IMR-90 (cell line): ENCODE data around the gene C19orf73. TPM values are rescaled to one million over a fixed set of nuclear protein-coding genes. Genes with fewer than 3 reads are reported as not detected.
A peak's percentile ranks its signal among the peaks of the same experiment; 100 is the strongest.

Experiments used
- ATAC-seq: fragments of 200-7000 bp; cut with Tn5 transposase; 2 replicates; pipeline ENCODE4 v1.9.1; 2020; ENCODE audit warnings: low read depth, mild to moderate bottlenecking, moderate library complexity
- BruUV-seq: library from RNA; stranded (reverse); fragments of 400-500 nt; replicated peaks from 2 replicates; lab custom pipeline; 2021; lab: Mats Ljungman, UMichigan
- CTCF ChIA-PET: fragments of 300-600 bp; formaldehyde crosslinking; extraction: SDS; loops from one replicate; lab custom pipeline; 2021; ENCODE audit warnings: antibody characterized with exemption; lab: Yijun Ruan, JAX
- POLR2A ChIA-PET: fragments of 300-600 bp; sonication (Branson Sonifier 250); formaldehyde crosslinking; loops from one replicate; lab custom pipeline; 2022; ENCODE audit warnings: antibody characterized with exemption; ENCODE audit not compliant: unreplicated experiment; lab: Charles Lee
- DNase-seq: peaks from one replicate; pipeline ENCODE4 v3.0.0; 2013
- H2AFZ ChIP-seq: replicated peaks from 2 replicates; pipeline ENCODE3; 2013; ENCODE audit warnings: low read length, mild to moderate bottlenecking; ENCODE audit not compliant: poor library complexity
- H2AK5ac ChIP-seq: 2 replicates; pipeline ENCODE4 v1.6.1; 2013; ENCODE audit warnings: low read depth, low read length, inconsistent platforms
- H2AK9ac ChIP-seq: replicated peaks from 2 replicates; pipeline ENCODE3; 2013; ENCODE audit warnings: mild to moderate bottlenecking, low read depth, low read length, moderate library complexity; ENCODE audit not compliant: poor library complexity
- H2BK120ac ChIP-seq: 2 replicates; pipeline ENCODE4 v1.6.1; 2013; ENCODE audit warnings: low read depth, low read length, inconsistent platforms
- H2BK15ac ChIP-seq: 3 replicates; pipeline ENCODE4 v1.6.1; 2013; ENCODE audit warnings: low read depth, low read length, inconsistent platforms
- H2BK20ac ChIP-seq: 2 replicates; pipeline ENCODE4 v1.6.1; 2013; ENCODE audit warnings: low read depth, mild to moderate bottlenecking, inconsistent platforms, low read length, moderate library complexity
- H2BK5ac ChIP-seq: 2 replicates; pipeline ENCODE4 v1.6.1; 2013; ENCODE audit warnings: mild to moderate bottlenecking, low read depth, low read length, inconsistent platforms; ENCODE audit not compliant: poor library complexity, severe bottlenecking
- H3K14ac ChIP-seq: replicated peaks from 2 replicates; pipeline ENCODE4 v1.6.1; 2013; ENCODE audit warnings: low read depth, low read length, inconsistent platforms
- H3K18ac ChIP-seq: 2 replicates; pipeline ENCODE4 v1.6.1; 2013; ENCODE audit warnings: low read depth, low read length, control low read depth
- H3K23ac ChIP-seq: 2 replicates; pipeline ENCODE4 v1.6.1; 2013; ENCODE audit warnings: low read depth, low read length, inconsistent platforms
- H3K27ac ChIP-seq: 2 replicates; pipeline ENCODE4 v1.5.1; 2013; ENCODE audit warnings: mild to moderate bottlenecking, control low read depth, low read length; ENCODE audit not compliant: insufficient read depth
- H3K27me3 ChIP-seq: 2 replicates; pipeline ENCODE4 v1.6.1; 2013; ENCODE audit warnings: low read length; ENCODE audit not compliant: control insufficient read depth, insufficient read depth
- H3K36me3 ChIP-seq: 2 replicates; pipeline ENCODE4 v1.6.1; 2013; ENCODE audit warnings: low read length, mixed read lengths; ENCODE audit not compliant: control insufficient read depth, insufficient read depth
- H3K4ac ChIP-seq: 2 replicates; pipeline ENCODE4 v1.6.1; 2013; ENCODE audit warnings: low read depth, low read length, inconsistent platforms
- H3K4me1 ChIP-seq: 2 replicates; pipeline ENCODE4 v1.6.1; 2013; ENCODE audit warnings: low read length, mixed read lengths; ENCODE audit not compliant: control insufficient read depth, insufficient read depth
- H3K4me2 ChIP-seq: 2 replicates; pipeline ENCODE4 v1.6.1; 2013; ENCODE audit warnings: low read depth, mild to moderate bottlenecking, control low read depth, low read length, moderate library complexity
- H3K4me3 ChIP-seq: 2 replicates; pipeline ENCODE4 v1.5.1; 2013; ENCODE audit warnings: low read depth, mild to moderate bottlenecking, control low read depth, low read length, moderate library complexity; ENCODE audit not compliant: insufficient read depth
- H3K56ac ChIP-seq: 2 replicates; pipeline ENCODE4 v1.6.1; 2013; ENCODE audit warnings: low read length, inconsistent platforms; ENCODE audit not compliant: insufficient read depth; ENCODE audit errors: extremely low read depth
- H3K79me1 ChIP-seq, 2 experiments: 2 replicates each; pipeline ENCODE4 v1.6.1; 2013; ENCODE audit warnings: low read length in 2 of 2, inconsistent platforms in 1 of 2, low read depth in 1 of 2
- H3K9ac ChIP-seq: 2 replicates; pipeline ENCODE4 v1.6.1; 2013; ENCODE audit warnings: low read depth, low read length, control low read depth
- H3K9me1 ChIP-seq: 2 replicates; pipeline ENCODE4 v1.6.1; 2013; ENCODE audit warnings: low read length, inconsistent platforms; ENCODE audit not compliant: insufficient read depth
- H3K9me3 ChIP-seq: 2 replicates; pipeline ENCODE4 v1.6.1; 2013; ENCODE audit warnings: low read length; ENCODE audit not compliant: control insufficient read depth, insufficient read depth
- H4K20me1 ChIP-seq: 2 replicates; pipeline ENCODE4 v1.6.1; 2013; ENCODE audit warnings: low read length, inconsistent platforms; ENCODE audit not compliant: insufficient read depth
- H4K5ac ChIP-seq: 2 replicates; pipeline ENCODE4 v1.6.1; 2013; ENCODE audit warnings: mild to moderate bottlenecking, low read depth, low read length, control low read depth
- H4K8ac ChIP-seq, 2 experiments: 2 replicates each; pipeline ENCODE4 v1.6.1; 2013; ENCODE audit warnings: low read depth in 2 of 2, low read length in 2 of 2, control low read depth in 1 of 2, inconsistent platforms in 1 of 2
- H4K91ac ChIP-seq: 2 replicates; pipeline ENCODE4 v1.6.1; 2013; ENCODE audit warnings: low read depth, low read length, inconsistent platforms; ENCODE audit not compliant: insufficient read depth
- BHLHE40 ChIP-seq: fragments of 150-350 bp; IDR thresholded peaks from 2 replicates; pipeline ENCODE4 v1.6.1; 2016; ENCODE audit warnings: mild to moderate bottlenecking, low read depth, low read length
- CTCF ChIP-seq: conservative IDR thresholded peaks from 2 replicates; pipeline ENCODE4 v1.5.1; 2012; ENCODE audit warnings: mild to moderate bottlenecking, low read depth, low read length, improper control_type of control experiment
- MAZ ChIP-seq: IDR thresholded peaks from 2 replicates; pipeline ENCODE4 v1.6.1; 2012; ENCODE audit warnings: low read depth, mild to moderate bottlenecking, low read length, improper control_type of control experiment, moderate library complexity, borderline replicate concordance
- MXI1 ChIP-seq: IDR thresholded peaks from 2 replicates; pipeline ENCODE4 v1.6.1; 2012; ENCODE audit warnings: low read depth, mild to moderate bottlenecking, low read length, moderate library complexity, borderline replicate concordance
- POLR2A ChIP-seq: IDR thresholded peaks from 2 replicates; pipeline ENCODE4 v1.6.1; 2012; ENCODE audit warnings: mild to moderate bottlenecking, low read depth, low read length
- RAD21 ChIP-seq: IDR thresholded peaks from 2 replicates; pipeline ENCODE4 v1.6.1; 2012; ENCODE audit warnings: low read length, improper control_type of control experiment
- RCOR1 ChIP-seq: IDR thresholded peaks from 2 replicates; pipeline ENCODE4 v1.6.1; 2012; ENCODE audit warnings: mild to moderate bottlenecking, low read length, improper control_type of control experiment; ENCODE audit not compliant: insufficient replicate concordance
- RFX5 ChIP-seq: IDR thresholded peaks from 2 replicates; pipeline ENCODE4 v1.8.0; 2012; ENCODE audit warnings: low read depth, mild to moderate bottlenecking, low read length, moderate library complexity
- SMC3 ChIP-seq: fragments of 150-350 bp; IDR thresholded peaks from 2 replicates; pipeline ENCODE4 v1.6.1; 2016; ENCODE audit warnings: low read depth, mild to moderate bottlenecking, antibody characterized with exemption, low read length, moderate library complexity
- USF2 ChIP-seq: fragments of 150-350 bp; IDR thresholded peaks from 2 replicates; pipeline ENCODE4 v1.6.1; 2017; ENCODE audit warnings: mild to moderate bottlenecking, antibody characterized with exemption, low read length, low read depth
- WGBS, 2 experiments: methylation state at CpG; one replicate each; pipeline versions ENCODE4 v1.1.5 to v1.1.7; 2013; ENCODE audit warnings: missing lambda C conversion rate in 2 of 2; ENCODE audit not compliant: insufficient read length in 1 of 2; ENCODE audit errors: extremely low coverage in 2 of 2; 5-methylcytosine and 5-hydroxymethylcytosine counted together
- dilution Hi-C: fragments of 300-500 bp; cut with HindIII; formaldehyde crosslinking; loops from one replicate; pipeline ENCODE4 v1.14.3; 2018; ENCODE audit warnings: low sequenced_read_pairs; ENCODE audit not compliant: unreplicated experiment
- in situ Hi-C: fragments of 300-500 bp; cut with MboI; formaldehyde crosslinking; loops from 3 replicates; pipeline ENCODE4 v1.14.3; 2019; ENCODE audit warnings: low sequenced_read_pairs, inconsistent platforms, mixed read lengths
- intact Hi-C: fragments of 100-400 bp; cut with micrococcal nuclease; formaldehyde crosslinking; loops from 2 replicates; pipeline ENCODE4 v1.10.0; 2022
- polyA plus RNA-seq, 3 experiments: library from polyadenylated mRNA; depleted of rRNA; stranded (reverse); fragments of >200 nt; gene quantifications; 2 replicates each; pipeline ENCODE4 v1.2.3, GENCODE V29; 2012; ENCODE audit warnings: low replicate concordance in 1 of 3
- total RNA-seq: library from RNA; depleted of rRNA; stranded (reverse); fragments of >200 nt; gene quantifications from 2 replicates; pipeline ENCODE4 v1.2.3, GENCODE V29; 2012

C19orf73 gene
- total and polyA plus RNA-seq, 2 of the 4 experiments (the other 2 are of a cell fraction): 1.2 TPM; not detected in 1

- Histone ChIP-seq H3K79me1 (0 out of 4 replicates have a peak, but pooled peaks cover 0 to 7% of the 10 kb centered on the region in 2 experiments), H2BK20ac (no peak overlapping the region), H2AK5ac (peak overlapping the region; percentile 87), H3K9ac (peak overlapping the region; percentile 48), H3K4me1 (peaks cover 12% of the 10 kb centered on the region), H3K27me3 (no peaks in the 10 kb centered on the region), H2AFZ (peak overlapping the region; percentile 94), H3K14ac (peak overlapping the region; percentile 40), H2BK120ac (no peak overlapping the region), H3K18ac (peak overlapping the region; percentile 63; the same call in 1 of the 2 replicates), H3K23ac (no peak overlapping the region), H3K27ac (no peak overlapping the region), H3K4me2 (peak overlapping the region; percentile 87), H4K5ac (peak overlapping the region; percentile 99), H3K56ac (no peak overlapping the region; the same call in 1 of the 2 replicates), H4K91ac (no peak overlapping the region; the same call in 1 of the 2 replicates), H3K4me3 (peak overlapping the region; percentile 45), H4K8ac (peak overlapping the region; percentile 80 to 96; a peak in 3 of 4 replicates), H3K4ac (peak overlapping the region; percentile 65; the same call in 1 of the 2 replicates), H2BK5ac (no peak overlapping the region), H3K9me3 (no peaks in the 10 kb centered on the region), H4K20me1 (no peaks in the 10 kb centered on the region), H3K36me3 (no peaks in the 10 kb centered on the region), H2BK15ac (peak overlapping the region; percentile 96; the same call in 2 of the 3 replicates), H2AK9ac (peak overlapping the region; percentile 75), H3K9me1 (no peaks in the 10 kb centered on the region)
- WGBS, 2 experiments: 11% methylated on average over 5 of the region's 30 CpGs; no CpG with 5 or more reads in 1 of the 2 experiments
- CTCF ChIA-PET: interaction anchor here (0.6 to 2.0 kb wide), 8 partner anchors 9 to 175 kb away, joined by 3 to 10 read pairs (median 3); partner anchors contain the start of gene LIN7B
- intact Hi-C loops: loop anchor here (1.0 kb wide), 2 partner anchors 47 to 70 kb away; no protein-coding TSS in a partner anchor
- no TSS peak for BruUV-seq
- POLR2A ChIA-PET: no interaction called here
- ATAC-seq (peak; percentile 26), DNase-seq (peak; percentile 71)
- in situ Hi-C loops: no loop called here
- TF ChIP-seq POLR2A (no peak), RCOR1 (no peak), RFX5 (no peak), RAD21 (peak; percentile 62), BHLHE40 (peak; percentile 86), SMC3 (peak; percentile 63), USF2 (no peak), MXI1 (peak; percentile 59; the same call in 1 of the 2 replicates), MAZ (no peak), CTCF (peak; percentile 78)
- dilution Hi-C loops: no loop called here
These were observed 26.8 kb upstream of the C19orf73 start for GRCh38 chr19:49145573-49146407.
